Breast epithelium (tissue), 3 donors: ENCODE results near the gene STXBP1.

Experiments
- CTCF ChIP-seq, 3 donors: fragments of 450-650 bp; IDR thresholded peaks; one replicate each; pipeline ENCODE4 v1.5.1; 2016 to 2017; ENCODE audit warnings: antibody characterized with exemption in 3 of 3, mild to moderate bottlenecking in 3 of 3, moderate library complexity in 3 of 3
- POLR2A ChIP-seq: fragments of 450-650 bp; IDR thresholded peaks from one replicate; pipeline ENCODE4 v1.6.1; 2016; ENCODE audit warnings: antibody characterized with exemption, mild to moderate bottlenecking, moderate library complexity

GRCh38 chr9:127651697-127652610 lies 39.9 kb downstream of the STXBP1 start:
- no peak for TF ChIP-seq CTCF (IDR thresholded peaks at IDR 0.05)
- TF ChIP-seq POLR2A = no peak
